NCI-H345 (cell line): Measurements from ENCODE around the gene MYL3.

Experiments
- DNase-seq: peaks from one replicate; lab custom pipeline; 2025; lab: John Stamatoyannopoulos, UW

The MYL3 gene

DNA sequence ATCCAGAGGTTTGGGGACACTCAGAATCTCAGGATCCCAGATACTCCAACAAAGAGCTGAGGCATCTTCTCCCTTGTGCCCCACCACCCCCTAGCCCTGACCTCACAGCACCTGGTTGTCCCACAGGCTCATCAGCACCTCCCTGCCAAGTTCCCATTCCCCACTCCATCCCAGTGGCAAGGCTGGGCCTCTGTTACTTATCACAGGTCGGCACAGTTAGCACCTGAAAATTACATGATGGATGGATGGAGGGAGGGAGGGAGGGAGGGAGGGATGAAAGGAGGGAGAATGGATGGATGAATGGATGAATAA is 12.8 kb downstream of the MYL3 start:
- no peak for DNase-seq

- DNase-seq, result no peak
Measured at GRCh38 chr3:46849686-46850467, 13.4 kb downstream of the MYL3 start.

GRCh38 chr3:46849045-46849631 is 14.1 kb downstream of the MYL3 start:
- no peak for DNase-seq

DNA sequence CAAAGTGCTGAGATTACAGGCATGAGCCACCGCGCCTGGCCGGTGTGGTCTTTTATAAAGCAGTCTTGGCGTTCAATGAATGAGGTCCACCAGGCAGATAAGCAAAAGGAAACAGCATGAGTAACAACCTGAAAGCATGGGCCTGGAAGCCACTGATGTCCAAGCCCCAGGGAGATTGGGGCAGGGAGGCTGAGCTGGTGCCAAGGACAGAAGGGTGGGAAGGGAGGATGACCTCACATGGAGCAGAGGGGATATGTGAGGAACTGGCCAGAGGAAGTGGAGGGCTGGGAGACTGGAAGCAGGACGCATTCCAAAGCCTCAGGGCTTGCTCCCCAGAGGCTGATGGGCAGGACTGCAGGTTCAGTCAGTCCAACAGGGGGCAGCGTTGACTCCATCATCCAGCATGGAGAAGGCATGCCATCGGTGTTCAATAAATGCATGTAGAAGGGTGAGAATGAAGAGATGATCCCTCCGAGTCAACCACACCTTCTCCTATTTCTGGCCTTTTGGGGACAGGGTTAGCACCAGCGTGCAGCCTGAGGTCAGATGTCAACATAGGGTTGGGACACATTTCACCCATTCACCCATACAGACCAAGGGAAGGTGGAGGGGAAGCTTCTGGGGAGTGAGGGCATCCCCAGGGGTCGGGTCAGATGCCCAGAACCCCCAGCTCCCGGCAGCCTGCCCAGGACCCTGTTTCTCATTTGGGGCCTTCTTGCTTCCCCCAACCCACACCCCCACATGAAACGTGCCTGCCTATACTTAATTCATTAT is 14.8 kb downstream of the MYL3 start:
- peak; percentile 1 for DNase-seq

DNA sequence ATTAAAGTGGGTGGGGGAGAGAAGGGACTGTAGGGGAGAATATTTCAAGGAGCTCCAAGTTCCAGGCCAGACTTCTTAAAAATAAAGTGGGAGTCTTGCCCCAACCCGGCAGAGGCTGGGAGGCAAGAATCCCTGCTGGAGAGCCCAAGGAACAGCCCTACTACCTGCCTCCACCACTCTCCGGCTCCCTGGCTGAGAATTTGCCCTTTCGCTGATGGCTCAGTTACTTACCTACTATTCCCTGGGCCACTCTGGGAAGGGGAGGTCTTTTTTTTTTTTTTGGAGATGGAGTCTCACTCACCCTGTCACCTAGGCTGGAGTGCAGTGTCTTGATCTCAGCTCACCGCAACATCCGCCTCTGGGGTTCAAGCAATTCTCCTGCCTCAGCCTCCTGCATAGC is 15.5 kb downstream of the MYL3 start:
- no peak for DNase-seq

DNA sequence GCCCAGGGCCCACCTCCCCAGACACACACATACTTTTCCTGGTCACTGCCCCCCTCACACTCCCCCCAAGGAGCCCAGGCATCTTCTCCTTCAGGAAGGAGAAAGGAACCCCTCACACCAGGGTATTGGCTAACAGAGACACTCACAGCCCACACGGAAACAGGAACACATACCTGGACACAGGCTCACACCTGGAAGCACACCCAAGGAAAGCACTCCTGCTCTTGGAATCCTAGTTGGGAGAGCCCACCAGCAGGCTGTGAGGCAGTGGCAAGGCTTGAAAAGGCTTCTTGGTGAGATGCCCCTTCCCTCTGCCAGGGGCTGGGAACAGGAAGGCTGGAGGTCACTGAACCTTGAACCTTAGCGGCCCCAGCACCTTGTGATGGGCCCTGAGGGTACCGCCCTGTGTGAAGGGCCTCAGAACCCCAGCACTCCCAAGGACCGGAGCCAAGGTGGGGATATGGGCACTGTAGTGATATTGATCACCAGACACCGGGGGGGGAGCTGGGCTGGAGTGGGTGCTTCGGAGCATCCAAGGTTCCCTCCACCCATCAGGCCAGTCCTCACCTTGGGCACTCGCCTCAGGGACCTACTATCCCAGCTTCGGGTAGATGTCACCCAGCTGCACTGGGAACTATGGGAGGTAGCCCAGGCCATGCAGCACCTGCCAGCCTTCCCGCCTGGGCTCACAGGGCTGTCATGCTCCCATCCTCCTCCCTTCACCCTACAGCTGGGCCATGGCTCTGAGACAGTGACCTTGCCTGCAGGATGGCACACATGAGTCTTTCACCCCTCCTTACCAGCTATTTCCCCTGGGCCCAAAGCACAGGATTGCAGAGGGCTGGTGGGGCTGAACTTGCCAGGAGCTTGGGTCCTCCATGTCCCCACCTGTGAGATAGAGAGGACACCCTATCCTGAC is 16.4 kb downstream of the MYL3 start:
- no peak for DNase-seq

DNA sequence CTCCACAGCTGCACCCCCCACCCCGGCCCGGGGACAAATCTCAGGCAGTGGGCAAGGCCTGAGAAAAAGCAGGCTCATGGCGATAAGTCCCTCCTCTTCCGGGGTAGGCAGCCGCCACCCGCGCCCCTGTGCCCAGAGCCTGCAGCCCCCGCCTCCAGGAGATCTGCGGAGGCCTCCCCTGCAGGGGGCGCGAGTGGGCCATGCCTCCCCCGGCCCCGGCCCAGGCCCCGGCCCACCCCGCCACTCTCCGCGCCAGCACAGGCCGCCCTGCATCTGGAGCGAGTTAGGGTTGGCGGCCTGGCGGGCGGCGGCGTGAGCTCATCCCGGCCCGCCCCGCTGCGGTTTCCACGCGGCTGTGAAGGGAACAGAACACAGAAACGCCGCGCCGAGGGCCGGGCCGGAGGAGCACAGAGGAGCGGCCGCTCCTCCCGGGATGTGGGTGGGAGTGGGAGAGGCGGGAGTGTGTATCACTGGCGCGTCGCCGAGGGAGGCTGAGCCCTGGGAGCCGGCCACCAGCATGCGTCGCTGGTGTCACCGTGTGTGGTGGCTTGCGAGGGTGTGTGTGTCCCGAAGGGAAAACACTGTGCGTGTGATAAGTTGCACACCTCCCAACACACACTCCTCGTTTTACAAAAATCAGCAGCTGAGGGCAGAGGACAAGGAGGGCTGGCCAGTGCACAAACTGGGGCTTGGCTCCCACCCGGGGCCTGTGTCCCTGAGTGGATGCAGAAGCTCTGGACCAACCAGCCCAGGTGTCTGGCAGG is 17.2 kb downstream of the MYL3 start:
- DNase-seq, result peak; percentile 54

DNA sequence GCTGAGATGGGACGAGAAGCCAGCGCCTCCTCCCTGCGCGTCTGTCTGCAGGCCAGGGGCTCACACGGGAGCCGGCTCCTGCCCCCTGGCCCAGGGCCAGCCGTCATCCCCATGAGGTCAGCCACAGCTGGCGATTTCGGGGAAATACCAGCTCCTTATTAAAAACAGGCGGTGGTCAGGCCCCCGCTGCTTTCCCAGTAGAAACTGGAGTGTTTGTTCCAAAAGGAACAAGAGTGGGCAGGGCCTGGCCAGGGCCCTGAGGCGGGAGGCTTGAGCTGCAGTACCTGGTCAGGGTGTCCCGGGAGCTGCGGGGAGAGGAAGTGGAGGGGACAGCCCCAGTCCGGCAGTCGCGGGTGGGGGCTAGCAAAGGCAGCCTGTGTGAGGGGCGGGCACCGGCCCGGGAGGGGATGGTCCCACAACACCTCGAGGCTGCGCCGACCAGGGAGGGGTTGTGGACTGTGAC is 17.8 kb downstream of the MYL3 start:
- DNase-seq, result no peak

- DNase-seq, result no peak
Measured at GRCh38 chr3:46844881-46845312, 18.3 kb downstream of the MYL3 start.

- DNase-seq, result no peak
Measured at GRCh38 chr3:46844397-46844796, 18.8 kb downstream of the MYL3 start.

- no peak for DNase-seq
Measured at GRCh38 chr3:46843508-46843907, 19.7 kb downstream of the MYL3 start.

- no peak for DNase-seq
Measured at GRCh38 chr3:46840491-46840890, 22.8 kb downstream of the MYL3 start.

GRCh38 chr3:46838301-46838700 is 24.9 kb downstream of the MYL3 start:
- DNase-seq, result no peak

- DNase-seq, result no peak
Measured at GRCh38 chr3:46835491-46835890, 27.8 kb downstream of the MYL3 start.

DNA sequence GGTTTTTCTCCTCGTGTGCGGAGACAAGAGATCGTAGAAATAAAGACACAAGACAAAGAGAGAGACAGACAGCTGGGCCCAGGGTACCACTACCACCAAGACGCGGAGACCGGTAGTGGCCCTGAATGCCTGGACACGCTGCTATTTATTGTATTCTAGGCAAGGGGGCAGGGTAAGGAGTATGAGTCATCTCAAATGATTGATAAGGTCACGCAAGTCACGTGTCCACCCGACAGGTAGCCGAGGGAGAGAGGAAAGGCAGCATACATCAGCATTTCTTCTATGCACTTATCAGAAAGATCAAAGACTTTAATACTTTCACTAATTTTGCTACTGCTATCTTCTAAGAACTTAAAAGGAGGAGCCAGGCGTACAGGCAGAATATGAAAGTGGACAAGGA is 28.2 kb downstream of the MYL3 start:
- DNase-seq, result no peak

GRCh38 chr3:46833346-46834300 is 29.6 kb downstream of the MYL3 start:
- DNase-seq, result no peak

DNA sequence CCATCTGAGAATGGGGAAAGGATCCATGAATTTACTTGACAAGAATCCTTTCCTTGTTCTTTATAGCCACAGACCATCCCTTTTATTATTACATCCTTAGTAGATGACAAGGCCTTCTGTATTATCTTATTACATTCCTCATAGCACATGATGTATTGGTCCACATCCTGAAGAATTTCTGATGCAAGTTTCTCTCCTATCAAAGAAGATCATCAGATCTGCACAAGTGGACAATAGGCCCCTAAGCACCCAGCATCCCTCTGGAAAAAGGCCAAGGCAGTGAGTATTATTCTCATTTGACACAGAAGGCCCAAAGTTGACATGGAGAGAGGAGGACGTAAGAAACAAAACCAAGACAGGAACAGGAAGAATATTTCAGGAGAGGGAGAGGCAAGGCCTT is 31.4 kb downstream of the MYL3 start:
- no peak for DNase-seq

- DNase-seq, result no peak
Measured at GRCh38 chr3:46831316-46831715, 31.9 kb downstream of the MYL3 start.

- DNase-seq, result no peak
Measured at GRCh38 chr3:46830801-46831200, 32.4 kb downstream of the MYL3 start.

DNA sequence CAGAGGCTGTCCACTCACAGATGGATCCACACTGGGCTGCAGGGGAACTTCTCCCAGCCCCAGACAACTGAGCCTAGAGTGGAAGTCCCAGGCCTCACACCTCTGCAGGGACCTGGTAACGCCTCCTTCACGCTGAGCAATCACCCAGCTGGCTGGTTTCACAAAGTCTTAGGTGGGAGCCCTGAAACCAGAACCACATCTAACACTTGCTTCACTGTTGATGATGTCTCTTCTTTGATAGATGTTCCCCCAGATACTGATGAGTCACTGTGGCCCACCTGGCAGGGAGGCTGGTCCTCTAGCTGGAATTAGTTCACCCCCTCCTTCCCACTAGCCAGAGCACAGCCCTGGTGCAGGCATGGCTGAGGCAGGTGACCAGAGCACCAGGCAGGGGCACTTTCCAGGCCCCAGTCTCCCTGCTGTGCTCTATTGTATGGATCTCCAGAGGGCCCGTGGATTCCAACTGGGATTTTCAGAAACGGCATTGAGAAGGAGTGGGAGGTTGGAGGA is 33.5 kb downstream of the MYL3 start:
- no peak for DNase-seq
